IMR-90 (cell line): Measurements from ENCODE around the gene SBK3. TPM values are rescaled to one million over a fixed set of nuclear protein-coding genes. Genes with fewer than 3 reads are reported as not detected.

Experiments
- ATAC-seq: fragments of 200-7000 bp; cut with Tn5 transposase; 2 replicates; pipeline ENCODE4 v1.9.1; 2020; ENCODE audit warnings: low read depth, mild to moderate bottlenecking, moderate library complexity
- BruUV-seq: library from RNA; stranded (reverse); fragments of 400-500 nt; replicated peaks from 2 replicates; lab custom pipeline; 2021; lab: Mats Ljungman, UMichigan
- CTCF ChIA-PET: fragments of 300-600 bp; formaldehyde crosslinking; extraction: SDS; loops from one replicate; lab custom pipeline; 2021; ENCODE audit warnings: antibody characterized with exemption; lab: Yijun Ruan, JAX
- POLR2A ChIA-PET: fragments of 300-600 bp; sonication (Branson Sonifier 250); formaldehyde crosslinking; loops from one replicate; lab custom pipeline; 2022; ENCODE audit warnings: antibody characterized with exemption; ENCODE audit not compliant: unreplicated experiment; lab: Charles Lee
- DNase-seq: peaks from one replicate; pipeline ENCODE4 v3.0.0; 2013
- H2AFZ ChIP-seq: replicated peaks from 2 replicates; pipeline ENCODE3; 2013; ENCODE audit warnings: low read length, mild to moderate bottlenecking; ENCODE audit not compliant: poor library complexity
- H2AK5ac ChIP-seq: 2 replicates; pipeline ENCODE4 v1.6.1; 2013; ENCODE audit warnings: low read depth, low read length, inconsistent platforms
- H2AK9ac ChIP-seq: replicated peaks from 2 replicates; pipeline ENCODE3; 2013; ENCODE audit warnings: mild to moderate bottlenecking, low read depth, low read length, moderate library complexity; ENCODE audit not compliant: poor library complexity
- H2BK120ac ChIP-seq: 2 replicates; pipeline ENCODE4 v1.6.1; 2013; ENCODE audit warnings: low read depth, low read length, inconsistent platforms
- H2BK15ac ChIP-seq: 3 replicates; pipeline ENCODE4 v1.6.1; 2013; ENCODE audit warnings: low read depth, low read length, inconsistent platforms
- H2BK20ac ChIP-seq: 2 replicates; pipeline ENCODE4 v1.6.1; 2013; ENCODE audit warnings: low read depth, mild to moderate bottlenecking, inconsistent platforms, low read length, moderate library complexity
- H2BK5ac ChIP-seq: 2 replicates; pipeline ENCODE4 v1.6.1; 2013; ENCODE audit warnings: mild to moderate bottlenecking, low read depth, low read length, inconsistent platforms; ENCODE audit not compliant: poor library complexity, severe bottlenecking
- H3K14ac ChIP-seq: replicated peaks from 2 replicates; pipeline ENCODE4 v1.6.1; 2013; ENCODE audit warnings: low read depth, low read length, inconsistent platforms
- H3K18ac ChIP-seq: 2 replicates; pipeline ENCODE4 v1.6.1; 2013; ENCODE audit warnings: low read depth, low read length, control low read depth
- H3K23ac ChIP-seq: 2 replicates; pipeline ENCODE4 v1.6.1; 2013; ENCODE audit warnings: low read depth, low read length, inconsistent platforms
- H3K27ac ChIP-seq: 2 replicates; pipeline ENCODE4 v1.5.1; 2013; ENCODE audit warnings: mild to moderate bottlenecking, control low read depth, low read length; ENCODE audit not compliant: insufficient read depth
- H3K27me3 ChIP-seq: 2 replicates; pipeline ENCODE4 v1.6.1; 2013; ENCODE audit warnings: low read length; ENCODE audit not compliant: control insufficient read depth, insufficient read depth
- H3K36me3 ChIP-seq: 2 replicates; pipeline ENCODE4 v1.6.1; 2013; ENCODE audit warnings: low read length, mixed read lengths; ENCODE audit not compliant: control insufficient read depth, insufficient read depth
- H3K4ac ChIP-seq: 2 replicates; pipeline ENCODE4 v1.6.1; 2013; ENCODE audit warnings: low read depth, low read length, inconsistent platforms
- H3K4me1 ChIP-seq: 2 replicates; pipeline ENCODE4 v1.6.1; 2013; ENCODE audit warnings: low read length, mixed read lengths; ENCODE audit not compliant: control insufficient read depth, insufficient read depth
- H3K4me2 ChIP-seq: 2 replicates; pipeline ENCODE4 v1.6.1; 2013; ENCODE audit warnings: low read depth, mild to moderate bottlenecking, control low read depth, low read length, moderate library complexity
- H3K4me3 ChIP-seq: 2 replicates; pipeline ENCODE4 v1.5.1; 2013; ENCODE audit warnings: low read depth, mild to moderate bottlenecking, control low read depth, low read length, moderate library complexity; ENCODE audit not compliant: insufficient read depth
- H3K56ac ChIP-seq: 2 replicates; pipeline ENCODE4 v1.6.1; 2013; ENCODE audit warnings: low read length, inconsistent platforms; ENCODE audit not compliant: insufficient read depth; ENCODE audit errors: extremely low read depth
- H3K79me1 ChIP-seq, 2 experiments: 2 replicates each; pipeline ENCODE4 v1.6.1; 2013; ENCODE audit warnings: low read length in 2 of 2, inconsistent platforms in 1 of 2, low read depth in 1 of 2
- H3K9ac ChIP-seq: 2 replicates; pipeline ENCODE4 v1.6.1; 2013; ENCODE audit warnings: low read depth, low read length, control low read depth
- H3K9me1 ChIP-seq: 2 replicates; pipeline ENCODE4 v1.6.1; 2013; ENCODE audit warnings: low read length, inconsistent platforms; ENCODE audit not compliant: insufficient read depth
- H3K9me3 ChIP-seq: 2 replicates; pipeline ENCODE4 v1.6.1; 2013; ENCODE audit warnings: low read length; ENCODE audit not compliant: control insufficient read depth, insufficient read depth
- H4K20me1 ChIP-seq: 2 replicates; pipeline ENCODE4 v1.6.1; 2013; ENCODE audit warnings: low read length, inconsistent platforms; ENCODE audit not compliant: insufficient read depth
- H4K5ac ChIP-seq: 2 replicates; pipeline ENCODE4 v1.6.1; 2013; ENCODE audit warnings: mild to moderate bottlenecking, low read depth, low read length, control low read depth
- H4K8ac ChIP-seq, 2 experiments: 2 replicates each; pipeline ENCODE4 v1.6.1; 2013; ENCODE audit warnings: low read depth in 2 of 2, low read length in 2 of 2, control low read depth in 1 of 2, inconsistent platforms in 1 of 2
- H4K91ac ChIP-seq: 2 replicates; pipeline ENCODE4 v1.6.1; 2013; ENCODE audit warnings: low read depth, low read length, inconsistent platforms; ENCODE audit not compliant: insufficient read depth
- FOS ChIP-seq: fragments of 150-350 bp; IDR thresholded peaks from 2 replicates; pipeline ENCODE4 v1.6.1; 2016; ENCODE audit warnings: low read depth, low read length
- NFE2L2 ChIP-seq: fragments of 150-350 bp; IDR thresholded peaks from 2 replicates; pipeline ENCODE4 v1.6.1; 2016; ENCODE audit warnings: low read depth, mild to moderate bottlenecking, low read length
- SMC3 ChIP-seq: fragments of 150-350 bp; IDR thresholded peaks from 2 replicates; pipeline ENCODE4 v1.6.1; 2016; ENCODE audit warnings: low read depth, mild to moderate bottlenecking, antibody characterized with exemption, low read length, moderate library complexity
- WGBS, 2 experiments: methylation state at CpG; one replicate each; pipeline versions ENCODE4 v1.1.5 to v1.1.7; 2013; ENCODE audit warnings: missing lambda C conversion rate in 2 of 2; ENCODE audit not compliant: insufficient read length in 1 of 2; ENCODE audit errors: extremely low coverage in 2 of 2; 5-methylcytosine and 5-hydroxymethylcytosine counted together
- dilution Hi-C: fragments of 300-500 bp; cut with HindIII; formaldehyde crosslinking; loops from one replicate; pipeline ENCODE4 v1.14.3; 2018; ENCODE audit warnings: low sequenced_read_pairs; ENCODE audit not compliant: unreplicated experiment
- in situ Hi-C: fragments of 300-500 bp; cut with MboI; formaldehyde crosslinking; loops from 3 replicates; pipeline ENCODE4 v1.14.3; 2019; ENCODE audit warnings: low sequenced_read_pairs, inconsistent platforms, mixed read lengths
- intact Hi-C: fragments of 100-400 bp; cut with micrococcal nuclease; formaldehyde crosslinking; loops from 2 replicates; pipeline ENCODE4 v1.10.0; 2022
- polyA plus RNA-seq, 3 experiments: library from polyadenylated mRNA; depleted of rRNA; stranded (reverse); fragments of >200 nt; gene quantifications; 2 replicates each; pipeline ENCODE4 v1.2.3, GENCODE V29; 2012; ENCODE audit warnings: low replicate concordance in 1 of 3
- total RNA-seq: library from RNA; depleted of rRNA; stranded (reverse); fragments of >200 nt; gene quantifications from 2 replicates; pipeline ENCODE4 v1.2.3, GENCODE V29; 2012
- TF ChIP-seq, protein P1 (sequence below): fragments of 150-350 bp; IDR thresholded peaks from 2 replicates; pipeline ENCODE4 v1.6.1; 2016; ENCODE audit warnings: low read depth, mild to moderate bottlenecking, low read length, moderate library complexity, borderline replicate concordance

SBK3 gene
- total and polyA plus RNA-seq, 2 of the 4 experiments (the other 2 are of a cell fraction): 0.05 to 0.18 TPM

DNA sequence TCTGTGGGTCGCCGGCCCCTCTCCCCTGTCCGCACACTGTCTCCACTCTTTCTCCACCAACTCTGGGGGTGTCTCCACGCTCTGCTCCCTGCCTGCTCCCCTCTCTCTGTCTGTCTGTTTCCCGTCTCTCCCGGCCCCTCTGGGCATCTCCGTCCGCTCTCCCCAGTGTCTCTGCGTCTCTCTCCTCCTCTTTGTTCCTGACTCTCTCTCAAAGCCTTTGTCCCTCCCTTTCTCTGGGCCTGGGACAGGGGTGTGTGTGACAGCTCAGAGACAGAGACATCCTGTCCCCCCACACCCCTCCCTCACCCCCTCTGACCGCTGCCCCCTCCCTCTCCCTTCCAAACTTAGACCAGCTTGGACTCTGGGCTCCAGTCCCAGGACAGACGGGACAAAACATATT lies 668 bp upstream of the SBK3 start (continued):
- no peak for TF ChIP-seq NFE2L2
- TF ChIP-seq, protein P1, sequence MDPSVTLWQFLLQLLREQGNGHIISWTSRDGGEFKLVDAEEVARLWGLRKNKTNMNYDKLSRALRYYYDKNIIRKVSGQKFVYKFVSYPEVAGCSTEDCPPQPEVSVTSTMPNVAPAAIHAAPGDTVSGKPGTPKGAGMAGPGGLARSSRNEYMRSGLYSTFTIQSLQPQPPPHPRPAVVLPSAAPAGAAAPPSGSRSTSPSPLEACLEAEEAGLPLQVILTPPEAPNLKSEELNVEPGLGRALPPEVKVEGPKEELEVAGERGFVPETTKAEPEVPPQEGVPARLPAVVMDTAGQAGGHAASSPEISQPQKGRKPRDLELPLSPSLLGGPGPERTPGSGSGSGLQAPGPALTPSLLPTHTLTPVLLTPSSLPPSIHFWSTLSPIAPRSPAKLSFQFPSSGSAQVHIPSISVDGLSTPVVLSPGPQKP: no peak
- TF ChIP-seq SMC3: no peak

DNA sequence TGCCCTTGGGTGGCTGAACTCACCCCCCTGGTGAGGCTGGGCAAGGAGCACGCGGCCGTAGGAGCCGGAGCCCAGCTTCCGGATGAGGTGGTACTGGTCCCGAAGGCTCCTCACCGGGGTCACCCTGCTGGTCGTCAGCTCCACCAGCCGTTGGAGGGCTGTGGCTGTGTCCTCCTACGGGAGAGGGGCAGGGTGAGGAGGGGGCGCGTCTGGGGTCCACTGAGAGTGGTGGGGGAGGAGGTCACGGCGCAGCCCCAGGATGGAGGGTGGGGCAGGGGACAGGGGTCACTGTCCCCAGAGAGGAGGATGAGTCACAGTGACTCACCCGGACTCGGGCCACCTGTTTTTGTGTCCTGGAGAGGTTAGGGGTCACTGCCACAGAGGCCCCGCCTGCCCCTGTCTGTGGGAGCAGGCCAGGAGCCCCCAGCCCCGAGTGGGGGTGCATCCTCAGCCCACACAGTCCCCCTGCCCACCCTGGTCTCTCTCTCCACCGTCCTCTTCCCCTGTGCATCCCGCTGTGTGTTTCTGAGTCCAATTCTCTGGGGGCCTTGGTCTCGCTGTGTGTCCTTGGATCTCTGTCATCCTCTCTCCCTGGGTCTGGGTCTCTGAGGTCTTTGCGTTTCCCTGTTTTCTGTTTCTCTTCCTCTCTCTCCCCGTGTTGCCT lies 435 bp downstream of the SBK3 start:
- Histone ChIP-seq H2BK15ac (no peak overlapping the region), H3K9me1 (0 out of 2 replicates have a peak, but pooled peaks cover 5% of the 10 kb centered on the region), H2BK120ac (peak overlapping the region; percentile 71; the same call in 1 of the 2 replicates), H4K5ac (no peak overlapping the region), H3K4ac (no peak overlapping the region), H3K18ac (no peak overlapping the region), H4K8ac (no peak overlapping the region), H3K14ac (no peak overlapping the region), H3K4me1 (peaks cover 21% of the 10 kb centered on the region), H3K9me3 (no peaks in the 10 kb centered on the region; the same call in 1 of the 2 replicates), H2AFZ (no peak overlapping the region), H3K27me3 (no peaks in the 10 kb centered on the region), H3K9ac (no peak overlapping the region), H2AK9ac (no peak overlapping the region), H3K4me2 (no peak overlapping the region), H3K23ac (no peak overlapping the region), H3K4me3 (no peak overlapping the region), H2BK20ac (no peak overlapping the region), H3K36me3 (no peaks in the 10 kb centered on the region), H2BK5ac (no peak overlapping the region), H3K56ac (no peak overlapping the region), H3K27ac (no peak overlapping the region), H4K20me1 (no peaks in the 10 kb centered on the region), H4K91ac (peak overlapping the region; percentile 73; the same call in 1 of the 2 replicates), H2AK5ac (0 out of 2 replicates have a peak overlapping the region, but pooled peaks have one; percentile 20), H3K79me1 (no peaks in the 10 kb centered on the region)
- in situ Hi-C loops (no loop called here), dilution Hi-C loops (no loop called here), intact Hi-C loops (no loop called here)
- BruUV-seq: no TSS peak
- ChIA-PET CTCF (interaction anchor here (0.6 kb wide), 1 partner anchor 17 kb away, joined by 3 read pairs; no protein-coding TSS in a partner anchor), POLR2A (no interaction called here)
- DNase-seq (no peak), ATAC-seq (no peak)
- 75% methylated on average over 3 of the region's 23 CpGs; no CpG with 5 or more reads in 1 of the 2 experiments for WGBS, 2 experiments
- TF ChIP-seq FOS: no peak
